Measurements from ENCODE around the gene C2orf15. TPM values are rescaled to one million over a fixed set of nuclear protein-coding genes. Genes with fewer than 3 reads are reported as not detected.

C2orf15 gene
- total and polyA plus RNA-seq, 10 of the 15 experiments (the other 5 are each of a cell fraction or from before 2014, with no cell fraction given), result 1.4 to 3.4 (median 2.4) TPM

GRCh38 chr2:99154643-99155536, 13.4 kb downstream of the C2orf15 start, which contains the start of the genes LIPT1 and TSGA10 (continued):
- TF ChIP-seq ATF3 (IDR thresholded peaks at IDR 0.05; ENCODE audit: borderline replicate concordance, extremely low read depth, low read depth, low read length) (peak; percentile 6; the same call in 1 of the 2 replicates), MEF2B (IDR thresholded peaks at IDR 0.05; ENCODE audit: partially characterized antibody, poor library complexity, severe bottlenecking) (peak; percentile 84), POU2F2 (IDR thresholded peaks at IDR 0.05; ENCODE audit: borderline replicate concordance, low read depth, low read length) (peak; percentile 78; the same call in 1 of the 3 replicates), SP1 (IDR thresholded peaks at IDR 0.05; ENCODE audit: low read depth, low read length) (peak; percentile 54), SIX5 (IDR thresholded peaks at IDR 0.05; ENCODE audit: low read depth, low read length, severe bottlenecking) (no peak), IKZF1 (conservative IDR thresholded peaks at IDR 0.05) (peak; percentile 98), SIN3A (IDR thresholded peaks at IDR 0.05; ENCODE audit: low read depth, low read length) (peak; percentile 51; the same call in 1 of the 2 replicates), MYB (IDR thresholded peaks at IDR 0.05; ENCODE audit: borderline replicate concordance, low read depth, low read length) (no peak), CREM (IDR thresholded peaks at IDR 0.05; ENCODE audit: low read depth) (peak; percentile 92), SMAD5 (IDR thresholded peaks at IDR 0.05; ENCODE audit: low read depth) (peak; percentile 62; the same call in 1 of the 2 replicates), ZNF592 (IDR thresholded peaks at IDR 0.05) (0 out of 2 replicates have a peak, but pooled peaks have one; percentile 59), POLR2AphosphoS2 (IDR thresholded peaks at IDR 0.05; ENCODE audit: low read depth, low read length) (peak; percentile 82), FOXK2 (IDR thresholded peaks at IDR 0.05) (peak; percentile 66), E4F1 (IDR thresholded peaks at IDR 0.05; ENCODE audit: borderline replicate concordance, partially characterized antibody) (no peak), RFX5 (IDR thresholded peaks at IDR 0.05; ENCODE audit: low read depth, low read length) (no peak), ZBTB33 (IDR thresholded peaks at IDR 0.05) (no peak), MEF2A (IDR thresholded peaks at IDR 0.05; ENCODE audit: insufficient read depth, low read depth, low read length) (peak; percentile 68; the same call in 1 of the 2 replicates), PML (IDR thresholded peaks at IDR 0.05; ENCODE audit: low read length) (peak; percentile 94)
